Liver (tissue), 9 donors: ENCODE data around the gene NR2F2. TPM values are rescaled to one million over a fixed set of nuclear protein-coding genes. Genes with fewer than 3 reads are reported as not detected.
"Not testable (repeated sequence)": the region's sequence is repeated elsewhere in the genome, so short reads cannot be mapped to it uniquely, and the experiment has no call there.

ENCODE experiments used
- DNase-seq: peaks from one replicate; pipeline ENCODE4 v3.0.0-alpha.2; 2017; ENCODE audit warnings: low spot score
- H3K27ac ChIP-seq, 2 donors: one replicate each; pipeline ENCODE4 v1.7.0; 2013; ENCODE audit warnings: inconsistent platforms in 2 of 2, low read length in 2 of 2, control low read depth in 1 of 2, low read depth in 1 of 2, mild to moderate bottlenecking in 1 of 2
- H3K27me3 ChIP-seq, 4 donors: one replicate each; pipeline versions ENCODE4 v1.6.1 to v1.7.0; 2013; ENCODE audit warnings: low read length in 3 of 4, inconsistent platforms in 1 of 4, mild to moderate bottlenecking in 1 of 4, moderate library complexity in 1 of 4; ENCODE audit not compliant: control insufficient read depth in 4 of 4, insufficient read depth in 4 of 4
- H3K36me3 ChIP-seq, 4 donors: one replicate each; pipeline versions ENCODE4 v1.6.1 to v1.7.0; 2013; ENCODE audit warnings: low read length in 3 of 4, mild to moderate bottlenecking in 3 of 4, low read depth in 1 of 4, moderate library complexity in 1 of 4; ENCODE audit not compliant: control insufficient read depth in 4 of 4, insufficient read depth in 3 of 4
- H3K4me1 ChIP-seq, 4 donors: one replicate each; pipeline versions ENCODE4 v1.6.1 to v1.7.0; 2013; ENCODE audit warnings: low read length in 3 of 4, mild to moderate bottlenecking in 3 of 4, moderate library complexity in 1 of 4; ENCODE audit not compliant: control insufficient read depth in 4 of 4, insufficient read depth in 4 of 4
- H3K4me3 ChIP-seq, 3 donors: one replicate each; pipeline versions ENCODE4 v1.6.1 to v1.7.0; 2013; ENCODE audit warnings: low read length in 3 of 3, control low read depth in 1 of 3, low read depth in 1 of 3, mild to moderate bottlenecking in 1 of 3
- H3K9ac ChIP-seq, 2 donors: one replicate each; pipeline ENCODE4 v1.7.0; 2013; ENCODE audit warnings: low read length in 2 of 2, mild to moderate bottlenecking in 2 of 2, moderate library complexity in 2 of 2, control low read depth in 1 of 2, low read depth in 1 of 2
- H3K9me3 ChIP-seq, 4 donors: one replicate each; pipeline versions ENCODE4 v1.6.1 to v1.7.0; 2013; ENCODE audit warnings: low read length in 3 of 4; ENCODE audit not compliant: control insufficient read depth in 4 of 4
- EGR1 ChIP-seq, 2 donors: IDR thresholded peaks; 2 replicates each; pipeline ENCODE4 v1.6.1; 2016 to 2018; ENCODE audit warnings: antibody characterized with exemption in 2 of 2, low read depth in 2 of 2
- FOXA1 ChIP-seq: IDR thresholded peaks from 2 replicates; pipeline ENCODE4 v1.6.1; 2016; ENCODE audit warnings: antibody characterized with exemption
- FOXA2 ChIP-seq: IDR thresholded peaks from 2 replicates; pipeline ENCODE4 v1.6.1; 2016; ENCODE audit warnings: antibody characterized with exemption
- GABPA ChIP-seq, 2 donors: IDR thresholded peaks in 1 of 2; conservative IDR thresholded peaks in 1 of 2; 2 replicates each; pipeline ENCODE4 v1.6.1; 2016; ENCODE audit warnings: antibody characterized with exemption in 2 of 2, mild to moderate bottlenecking in 1 of 2, moderate library complexity in 1 of 2
- HNF4A ChIP-seq, 2 donors: conservative IDR thresholded peaks; 2 replicates each; pipeline ENCODE4 v1.6.1; 2016; ENCODE audit warnings: antibody characterized with exemption in 2 of 2, mild to moderate bottlenecking in 2 of 2
- HNF4G ChIP-seq: IDR thresholded peaks from 2 replicates; pipeline ENCODE4 v1.6.1; 2016; ENCODE audit warnings: antibody characterized with exemption
- JUND ChIP-seq, 2 donors: IDR thresholded peaks; 2 replicates each; pipeline ENCODE4 v1.6.1; 2016; ENCODE audit warnings: antibody characterized with exemption in 2 of 2
- NR2F2 ChIP-seq: IDR thresholded peaks from 2 replicates; pipeline ENCODE4 v1.6.1; 2016; ENCODE audit warnings: antibody characterized with exemption
- RXRA ChIP-seq, 2 donors: IDR thresholded peaks; 2 replicates each; pipeline ENCODE4 v1.6.1; 2017 to 2018; ENCODE audit warnings: antibody characterized with exemption in 2 of 2, mild to moderate bottlenecking in 1 of 2
- SP1 ChIP-seq: IDR thresholded peaks from 2 replicates; pipeline ENCODE4 v1.6.1; 2018; ENCODE audit warnings: antibody characterized with exemption, mild to moderate bottlenecking
- TAF1 ChIP-seq: conservative IDR thresholded peaks from 2 replicates; pipeline ENCODE4 v1.6.1; 2016; ENCODE audit warnings: antibody characterized with exemption, mild to moderate bottlenecking
- YY1 ChIP-seq: IDR thresholded peaks from 2 replicates; pipeline ENCODE4 v1.6.1; 2016; ENCODE audit warnings: antibody characterized with exemption, mild to moderate bottlenecking
- WGBS: extraction: QIAGEN DNeasy Blood & Tissue Kit; methylation state at CpG from one replicate; pipeline ENCODE4 v1.1.7; 2013; 5-methylcytosine and 5-hydroxymethylcytosine counted together
- polyA plus RNA-seq, 2 donors: library from polyadenylated mRNA; stranded (reverse) in 1 of 2; unstranded in 1 of 2; fragments of 200-250 nt in 1 of 2; fragments of >200 nt in 1 of 2; fragmentation: Nextera tagmentation in 1 of 2; extraction: Ambion mirVana in 1 of 2; gene quantifications; one replicate each; pipeline versions ENCODE4 v1.2.1 to v1.2.3, GENCODE V29; 2013 to 2015
- total RNA-seq, 2 donors: library from RNA; depleted of rRNA; stranded (reverse); fragments of >200 nt; gene quantifications; one replicate each; pipeline ENCODE4 v1.2.3, GENCODE V29; 2014
- TF ChIP-seq, protein P1 (sequence below): fragments of 150-350 bp; IDR thresholded peaks from 2 replicates; pipeline ENCODE4 v1.5.1; 2017; ENCODE audit warnings: improper control_type of control experiment, low read depth, low read length; ENCODE audit not compliant: missing input control
- TF ChIP-seq, protein P2 (sequence below): IDR thresholded peaks from 2 replicates; pipeline ENCODE4 v1.6.1; 2016; ENCODE audit warnings: antibody characterized with exemption
- TF ChIP-seq, protein P3 (sequence below): IDR thresholded peaks from 2 replicates; pipeline ENCODE4 v1.6.1; 2016; ENCODE audit warnings: antibody characterized with exemption
- TF ChIP-seq, protein P4 (sequence below): IDR thresholded peaks from 2 replicates; pipeline ENCODE4 v1.6.1; 2016; ENCODE audit warnings: antibody characterized with exemption, mild to moderate bottlenecking
- TF ChIP-seq, protein P5 (sequence below): IDR thresholded peaks from 2 replicates; pipeline ENCODE4 v1.6.1; 2016; ENCODE audit warnings: antibody characterized with exemption
- donor health status: healthy.
- donor health status: healthy.
- donor health status: healthy.
- donor health status: healthy.
- donor health status: healthy.

The NR2F2 gene
- total and polyA plus RNA-seq, 4 donors = 5.9 to 22.4 (median 9.2) TPM

DNA sequence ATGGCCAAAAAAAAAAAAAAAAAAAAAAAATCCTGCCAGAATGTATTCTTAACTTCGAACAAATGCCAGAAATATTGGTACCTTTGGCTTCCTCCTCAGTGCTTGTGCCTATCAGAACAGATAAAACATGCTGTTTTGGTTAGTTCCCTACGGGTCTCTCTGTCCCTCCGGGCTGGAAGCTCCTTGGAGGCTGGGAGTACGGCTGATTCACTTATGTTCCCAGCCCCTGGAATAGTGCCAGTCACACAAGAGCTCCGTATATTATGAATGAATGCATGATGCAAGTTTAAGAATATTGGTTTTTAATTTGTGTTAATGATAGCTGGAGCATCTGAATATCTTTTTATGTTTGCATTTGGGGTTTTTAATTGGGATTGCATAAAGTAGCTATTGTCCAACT lies 44.0 kb downstream of the NR2F2 start:
- Histone ChIP-seq H3K4me3 (no peak overlapping the region), H3K9ac (no peak overlapping the region), H3K4me1 (no peaks in the 10 kb centered on the region), H3K36me3 (no peaks in the 10 kb centered on the region), H3K9me3 (no peaks in the 10 kb centered on the region), H3K27me3 (no peaks in the 10 kb centered on the region), H3K27ac (no peak overlapping the region)
- DNase-seq = no peak
- 81% methylated on average over 5 of the region's 5 CpGs for WGBS
- TF ChIP-seq, protein P1, sequence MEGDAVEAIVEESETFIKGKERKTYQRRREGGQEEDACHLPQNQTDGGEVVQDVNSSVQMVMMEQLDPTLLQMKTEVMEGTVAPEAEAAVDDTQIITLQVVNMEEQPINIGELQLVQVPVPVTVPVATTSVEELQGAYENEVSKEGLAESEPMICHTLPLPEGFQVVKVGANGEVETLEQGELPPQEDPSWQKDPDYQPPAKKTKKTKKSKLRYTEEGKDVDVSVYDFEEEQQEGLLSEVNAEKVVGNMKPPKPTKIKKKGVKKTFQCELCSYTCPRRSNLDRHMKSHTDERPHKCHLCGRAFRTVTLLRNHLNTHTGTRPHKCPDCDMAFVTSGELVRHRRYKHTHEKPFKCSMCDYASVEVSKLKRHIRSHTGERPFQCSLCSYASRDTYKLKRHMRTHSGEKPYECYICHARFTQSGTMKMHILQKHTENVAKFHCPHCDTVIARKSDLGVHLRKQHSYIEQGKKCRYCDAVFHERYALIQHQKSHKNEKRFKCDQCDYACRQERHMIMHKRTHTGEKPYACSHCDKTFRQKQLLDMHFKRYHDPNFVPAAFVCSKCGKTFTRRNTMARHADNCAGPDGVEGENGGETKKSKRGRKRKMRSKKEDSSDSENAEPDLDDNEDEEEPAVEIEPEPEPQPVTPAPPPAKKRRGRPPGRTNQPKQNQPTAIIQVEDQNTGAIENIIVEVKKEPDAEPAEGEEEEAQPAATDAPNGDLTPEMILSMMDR = no peak
- TF ChIP-seq, protein P2, sequence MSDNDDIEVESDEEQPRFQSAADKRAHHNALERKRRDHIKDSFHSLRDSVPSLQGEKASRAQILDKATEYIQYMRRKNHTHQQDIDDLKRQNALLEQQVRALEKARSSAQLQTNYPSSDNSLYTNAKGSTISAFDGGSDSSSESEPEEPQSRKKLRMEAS = no peak
- TF ChIP-seq TAF1 (no peak), RXRA (IDR thresholded peaks at IDR 0.05) (no peak), HNF4G (no peak), GABPA (IDR thresholded peaks at IDR 0.05 in 1 of 2, conservative IDR thresholded peaks at IDR 0.05 in 1 of 2) (no peak), YY1 (no peak), FOXA1 (no peak), HNF4A (conservative IDR thresholded peaks at IDR 0.05) (no peak), FOXA2 (no peak), SP1 (no peak), JUND (IDR thresholded peaks at IDR 0.05) (no peak), NR2F2 (no peak), EGR1 (IDR thresholded peaks at IDR 0.05; ENCODE audit: low read depth in 2 of 2) (no peak)
- TF ChIP-seq, protein P3, sequence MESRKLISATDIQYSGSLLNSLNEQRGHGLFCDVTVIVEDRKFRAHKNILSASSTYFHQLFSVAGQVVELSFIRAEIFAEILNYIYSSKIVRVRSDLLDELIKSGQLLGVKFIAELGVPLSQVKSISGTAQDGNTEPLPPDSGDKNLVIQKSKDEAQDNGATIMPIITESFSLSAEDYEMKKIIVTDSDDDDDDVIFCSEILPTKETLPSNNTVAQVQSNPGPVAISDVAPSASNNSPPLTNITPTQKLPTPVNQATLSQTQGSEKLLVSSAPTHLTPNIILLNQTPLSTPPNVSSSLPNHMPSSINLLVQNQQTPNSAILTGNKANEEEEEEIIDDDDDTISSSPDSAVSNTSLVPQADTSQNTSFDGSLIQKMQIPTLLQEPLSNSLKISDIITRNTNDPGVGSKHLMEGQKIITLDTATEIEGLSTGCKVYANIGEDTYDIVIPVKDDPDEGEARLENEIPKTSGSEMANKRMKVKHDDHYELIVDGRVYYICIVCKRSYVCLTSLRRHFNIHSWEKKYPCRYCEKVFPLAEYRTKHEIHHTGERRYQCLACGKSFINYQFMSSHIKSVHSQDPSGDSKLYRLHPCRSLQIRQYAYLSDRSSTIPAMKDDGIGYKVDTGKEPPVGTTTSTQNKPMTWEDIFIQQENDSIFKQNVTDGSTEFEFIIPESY = no peak
- TF ChIP-seq, protein P4, sequence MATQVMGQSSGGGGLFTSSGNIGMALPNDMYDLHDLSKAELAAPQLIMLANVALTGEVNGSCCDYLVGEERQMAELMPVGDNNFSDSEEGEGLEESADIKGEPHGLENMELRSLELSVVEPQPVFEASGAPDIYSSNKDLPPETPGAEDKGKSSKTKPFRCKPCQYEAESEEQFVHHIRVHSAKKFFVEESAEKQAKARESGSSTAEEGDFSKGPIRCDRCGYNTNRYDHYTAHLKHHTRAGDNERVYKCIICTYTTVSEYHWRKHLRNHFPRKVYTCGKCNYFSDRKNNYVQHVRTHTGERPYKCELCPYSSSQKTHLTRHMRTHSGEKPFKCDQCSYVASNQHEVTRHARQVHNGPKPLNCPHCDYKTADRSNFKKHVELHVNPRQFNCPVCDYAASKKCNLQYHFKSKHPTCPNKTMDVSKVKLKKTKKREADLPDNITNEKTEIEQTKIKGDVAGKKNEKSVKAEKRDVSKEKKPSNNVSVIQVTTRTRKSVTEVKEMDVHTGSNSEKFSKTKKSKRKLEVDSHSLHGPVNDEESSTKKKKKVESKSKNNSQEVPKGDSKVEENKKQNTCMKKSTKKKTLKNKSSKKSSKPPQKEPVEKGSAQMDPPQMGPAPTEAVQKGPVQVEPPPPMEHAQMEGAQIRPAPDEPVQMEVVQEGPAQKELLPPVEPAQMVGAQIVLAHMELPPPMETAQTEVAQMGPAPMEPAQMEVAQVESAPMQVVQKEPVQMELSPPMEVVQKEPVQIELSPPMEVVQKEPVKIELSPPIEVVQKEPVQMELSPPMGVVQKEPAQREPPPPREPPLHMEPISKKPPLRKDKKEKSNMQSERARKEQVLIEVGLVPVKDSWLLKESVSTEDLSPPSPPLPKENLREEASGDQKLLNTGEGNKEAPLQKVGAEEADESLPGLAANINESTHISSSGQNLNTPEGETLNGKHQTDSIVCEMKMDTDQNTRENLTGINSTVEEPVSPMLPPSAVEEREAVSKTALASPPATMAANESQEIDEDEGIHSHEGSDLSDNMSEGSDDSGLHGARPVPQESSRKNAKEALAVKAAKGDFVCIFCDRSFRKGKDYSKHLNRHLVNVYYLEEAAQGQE = no peak
- TF ChIP-seq, protein P5, sequence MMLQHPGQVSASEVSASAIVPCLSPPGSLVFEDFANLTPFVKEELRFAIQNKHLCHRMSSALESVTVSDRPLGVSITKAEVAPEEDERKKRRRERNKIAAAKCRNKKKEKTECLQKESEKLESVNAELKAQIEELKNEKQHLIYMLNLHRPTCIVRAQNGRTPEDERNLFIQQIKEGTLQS = no peak

DNA sequence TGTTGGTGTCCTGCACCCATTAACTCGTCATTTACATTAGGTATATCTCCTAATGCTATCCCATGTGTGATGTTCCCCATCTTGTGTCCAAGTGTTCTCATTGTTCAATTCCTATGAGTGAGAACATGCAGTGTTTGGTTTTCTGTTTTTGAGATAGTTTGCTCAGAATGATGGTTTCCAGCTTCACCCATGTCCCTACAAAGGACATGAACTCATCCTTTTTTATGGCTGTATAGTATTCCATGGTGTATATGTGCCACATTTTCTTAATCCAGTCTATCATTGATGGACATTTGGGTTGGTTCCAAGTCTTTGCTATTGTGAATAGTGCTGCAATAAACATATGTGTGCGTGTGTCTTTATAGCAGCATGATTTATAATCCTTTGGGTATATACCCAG lies 49.1 kb downstream of the NR2F2 start:
- H3K27me3 ChIP-seq, H3K9ac ChIP-seq, H3K4me3 ChIP-seq, H3K4me1 ChIP-seq, H3K36me3 ChIP-seq, H3K9me3 ChIP-seq, H3K27ac ChIP-seq, DNase-seq: not testable (repeated sequence)
- WGBS = 87% methylated on average over 1 of the region's 2 CpGs
